Gastroesophageal sphincter (tissue), 4 donors: Measurements from ENCODE around the gene LMX1B. TPM values are rescaled to one million over a fixed set of nuclear protein-coding genes. Genes with fewer than 3 reads are reported as not detected.

Experiments
- ATAC-seq: fragments of 150-250 bp; one replicate; pipeline ENCODE4 v1.9.1; 2016; ENCODE audit warnings: mild to moderate bottlenecking, moderate library complexity
- H3K27ac ChIP-seq, 4 donors: fragments of 200-600 bp; sonication (generic) in 3 of 4; 1 replicate in 3 of 4; 2 replicates in 1 of 4; pipeline ENCODE4 v1.5.1; 2016 to 2019
- H3K27me3 ChIP-seq: fragments of 200-600 bp; sonication (generic); one replicate; pipeline ENCODE4 v1.5.1; 2019
- H3K36me3 ChIP-seq, 2 donors: fragments of 200-600 bp; sonication (generic); one replicate each; pipeline ENCODE4 v1.5.1; 2019; ENCODE audit warnings: control low read depth in 1 of 2
- H3K4me1 ChIP-seq, 3 donors: fragments of 200-600 bp; sonication (generic); 1 replicate in 2 of 3; 2 replicates in 1 of 3; pipeline ENCODE4 v1.5.1; 2016 to 2019; ENCODE audit warnings: control low read depth in 2 of 3
- H3K4me3 ChIP-seq, 2 donors: fragments of 200-600 bp; sonication (generic); one replicate each; pipeline ENCODE4 v1.5.1; 2019; ENCODE audit warnings: mild to moderate bottlenecking in 1 of 2, moderate library complexity in 1 of 2
- H3K9me3 ChIP-seq, 3 donors: fragments of 200-600 bp; sonication (generic); one replicate each; pipeline ENCODE4 v1.5.1; 2017 to 2019; ENCODE audit warnings: control low read depth in 2 of 3
- CTCF ChIP-seq, 4 experiments: fragments of 200-600 bp in 2 of 4; fragments of 450-650 bp in 2 of 4; sonication (generic) in 1 of 4; IDR thresholded peaks; one replicate each; pipeline ENCODE4 v1.5.1; 2017 to 2019; ENCODE audit warnings: antibody characterized with exemption in 4 of 4, mild to moderate bottlenecking in 2 of 4, moderate library complexity in 2 of 4
- EP300 ChIP-seq: sonication (generic); formaldehyde crosslinking; IDR thresholded peaks from one replicate; pipeline ENCODE4 v1.6.1; 2017; ENCODE audit warnings: antibody characterized with exemption, mild to moderate bottlenecking
- POLR2A ChIP-seq, 2 donors: fragments of 450-650 bp; IDR thresholded peaks; one replicate each; pipeline ENCODE4 v1.6.1; 2017; ENCODE audit warnings: antibody characterized with exemption in 2 of 2, mild to moderate bottlenecking in 2 of 2, moderate library complexity in 1 of 2
- POLR2AphosphoS5 ChIP-seq: sonication (generic); formaldehyde crosslinking; IDR thresholded peaks from one replicate; pipeline ENCODE4 v1.6.1; 2017; ENCODE audit warnings: antibody characterized with exemption
- WGBS, 2 donors: methylation state at CpG; one replicate each; pipeline ENCODE4 v1.1.5; 2018; ENCODE audit warnings: low coverage in 1 of 2; 5-methylcytosine and 5-hydroxymethylcytosine counted together
- total RNA-seq, 4 donors: library from RNA; depleted of rRNA; stranded (reverse); fragments of >200 nt; gene quantifications; one replicate each; pipeline ENCODE4 v1.1.0, GENCODE V29; 2016

The LMX1B gene
- total RNA-seq, 4 donors from 2014 or later = 0.13 to 0.58 (median 0.27) TPM

- Histone ChIP-seq H3K4me1 (peaks cover 0 to 2% (median 0%) of the 10 kb centered on the region in 3 donors), H3K9me3 (no peaks in the 10 kb centered on the region), H3K27me3 (peaks cover 96% of the 10 kb centered on the region), H3K36me3 (no peaks in the 10 kb centered on the region), H3K4me3 (no peak overlapping the region), H3K27ac (no peak overlapping the region)
- TF ChIP-seq EP300 = no peak
- no peak for TF ChIP-seq POLR2A (IDR thresholded peaks at IDR 0.05)
- no peak for TF ChIP-seq CTCF (IDR thresholded peaks at IDR 0.05)
- no peak for TF ChIP-seq POLR2AphosphoS5
- ATAC-seq = no peak
- WGBS, 2 donors = 23% methylated on average over 7 to 14 of the region's 16 CpGs
Measured at GRCh38 chr9:126643945-126644527, 30.3 kb downstream of the LMX1B start.

GRCh38 chr9:126646162-126646561 is 32.4 kb downstream of the LMX1B start:
- Histone ChIP-seq H3K27ac (no peak overlapping the region), H3K9me3 (no peaks in the 10 kb centered on the region), H3K4me1 (no peaks in the 10 kb centered on the region), H3K4me3 (no peak overlapping the region), H3K27me3 (peaks cover 96% of the 10 kb centered on the region), H3K36me3 (no peaks in the 10 kb centered on the region)
- 75 to 83% methylated on average over 3 to 4 of the region's 4 CpGs for WGBS, 2 donors
- no peak for ATAC-seq
- TF ChIP-seq CTCF (IDR thresholded peaks at IDR 0.05) (no peak), EP300 (no peak), POLR2AphosphoS5 (no peak), POLR2A (IDR thresholded peaks at IDR 0.05) (no peak)

GRCh38 chr9:126647585-126648411 is 34.1 kb downstream of the LMX1B start:
- H3K27me3 ChIP-seq = peaks cover 96% of the 10 kb centered on the region

GRCh38 chr9:126649477-126649876 is 35.7 kb downstream of the LMX1B start:
- ATAC-seq = no peak
- H3K4me1 ChIP-seq = no peaks in the 10 kb centered on the region
- no peak overlapping the region for H3K4me3 ChIP-seq
- 80 to 85% methylated on average over 1 to 2 of the region's 3 CpGs for WGBS, 2 donors
- TF ChIP-seq CTCF (IDR thresholded peaks at IDR 0.05) = no peak
- TF ChIP-seq POLR2A (IDR thresholded peaks at IDR 0.05) = no peak
- no peak for TF ChIP-seq EP300
- no peak for TF ChIP-seq POLR2AphosphoS5
- H3K9me3 ChIP-seq = no peaks in the 10 kb centered on the region
- H3K27me3 ChIP-seq = peaks cover 94% of the 10 kb centered on the region
- H3K36me3 ChIP-seq = no peaks in the 10 kb centered on the region
- H3K27ac ChIP-seq = no peak overlapping the region

More at GRCh38 chr9:126647585-126648411, 34.1 kb downstream of the LMX1B start:
- WGBS, 2 donors = 64 to 86% methylated on average over 7 to 8 of the region's 16 CpGs
- Histone ChIP-seq H3K27ac (no peak overlapping the region), H3K4me1 (no peaks in the 10 kb centered on the region), H3K9me3 (no peaks in the 10 kb centered on the region), H3K4me3 (no peak overlapping the region), H3K36me3 (no peaks in the 10 kb centered on the region)
- TF ChIP-seq EP300 (no peak), POLR2A (IDR thresholded peaks at IDR 0.05) (no peak), CTCF (IDR thresholded peaks at IDR 0.05) (no peak), POLR2AphosphoS5 (no peak)
- no peak for ATAC-seq
